Cardiac fibroblast (primary cell): ENCODE results near the gene EHMT1.

Experiments used
- DNase-seq, 2 donors: peaks; one replicate each; pipeline versions ENCODE4 v3.0.0 to v3.0.0-alpha.2; 2010; ENCODE audit warnings: low read depth in 2 of 2
- H3K4me3 ChIP-seq, 2 donors: replicated peaks in 1 of 2; 1 replicate in 1 of 2; 2 replicates in 1 of 2; pipeline ENCODE4 v1.5.1; 2011; ENCODE audit warnings: low read depth in 2 of 2, low read length in 2 of 2, mild to moderate bottlenecking in 2 of 2, moderate library complexity in 1 of 2
- TF ChIP-seq, protein P1 (sequence below): IDR thresholded peaks from one replicate; pipeline ENCODE4 v1.5.1; 2011; ENCODE audit warnings: low read depth, mild to moderate bottlenecking, low read length, inconsistent platforms

The EHMT1 gene

DNA sequence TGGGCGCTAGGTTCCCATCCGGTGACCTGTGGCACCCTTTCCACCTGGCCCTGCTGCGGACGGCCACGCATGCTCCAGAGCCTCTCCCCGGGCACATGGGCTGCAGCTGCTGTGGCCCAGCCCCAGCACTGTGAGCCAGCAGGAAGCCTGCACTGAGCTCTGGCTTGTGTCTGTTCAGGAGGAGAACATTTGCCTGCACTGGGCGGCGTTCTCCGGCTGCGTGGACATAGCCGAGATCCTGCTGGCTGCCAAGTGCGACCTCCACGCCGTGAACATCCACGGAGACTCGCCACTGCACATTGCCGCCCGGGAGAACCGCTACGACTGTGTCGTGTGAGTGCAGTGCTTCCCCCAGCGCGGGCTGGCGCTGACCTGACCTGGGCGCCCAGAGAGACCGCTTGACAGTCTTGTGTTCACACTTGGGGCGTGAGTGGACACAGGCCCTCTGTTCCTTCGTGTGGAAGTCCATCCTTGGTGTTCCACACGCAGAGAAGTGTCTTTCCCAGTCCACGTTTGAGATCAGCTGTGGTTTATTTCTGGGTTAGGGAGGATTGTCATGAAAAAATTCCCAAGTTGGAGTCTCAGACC, 192.6 kb downstream of the EHMT1 start:
- TF ChIP-seq, protein P1, sequence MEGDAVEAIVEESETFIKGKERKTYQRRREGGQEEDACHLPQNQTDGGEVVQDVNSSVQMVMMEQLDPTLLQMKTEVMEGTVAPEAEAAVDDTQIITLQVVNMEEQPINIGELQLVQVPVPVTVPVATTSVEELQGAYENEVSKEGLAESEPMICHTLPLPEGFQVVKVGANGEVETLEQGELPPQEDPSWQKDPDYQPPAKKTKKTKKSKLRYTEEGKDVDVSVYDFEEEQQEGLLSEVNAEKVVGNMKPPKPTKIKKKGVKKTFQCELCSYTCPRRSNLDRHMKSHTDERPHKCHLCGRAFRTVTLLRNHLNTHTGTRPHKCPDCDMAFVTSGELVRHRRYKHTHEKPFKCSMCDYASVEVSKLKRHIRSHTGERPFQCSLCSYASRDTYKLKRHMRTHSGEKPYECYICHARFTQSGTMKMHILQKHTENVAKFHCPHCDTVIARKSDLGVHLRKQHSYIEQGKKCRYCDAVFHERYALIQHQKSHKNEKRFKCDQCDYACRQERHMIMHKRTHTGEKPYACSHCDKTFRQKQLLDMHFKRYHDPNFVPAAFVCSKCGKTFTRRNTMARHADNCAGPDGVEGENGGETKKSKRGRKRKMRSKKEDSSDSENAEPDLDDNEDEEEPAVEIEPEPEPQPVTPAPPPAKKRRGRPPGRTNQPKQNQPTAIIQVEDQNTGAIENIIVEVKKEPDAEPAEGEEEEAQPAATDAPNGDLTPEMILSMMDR = no peak

GRCh38 chr9:137812356-137813023, 193.7 kb downstream of the EHMT1 start:
- TF ChIP-seq, protein P1 = no peak
- DNase-seq = no peak
- no peak overlapping the region for H3K4me3 ChIP-seq

More for the DNA sequence above, 192.6 kb downstream of the EHMT1 start:
- no peak for DNase-seq
- no peak overlapping the region for H3K4me3 ChIP-seq

DNA sequence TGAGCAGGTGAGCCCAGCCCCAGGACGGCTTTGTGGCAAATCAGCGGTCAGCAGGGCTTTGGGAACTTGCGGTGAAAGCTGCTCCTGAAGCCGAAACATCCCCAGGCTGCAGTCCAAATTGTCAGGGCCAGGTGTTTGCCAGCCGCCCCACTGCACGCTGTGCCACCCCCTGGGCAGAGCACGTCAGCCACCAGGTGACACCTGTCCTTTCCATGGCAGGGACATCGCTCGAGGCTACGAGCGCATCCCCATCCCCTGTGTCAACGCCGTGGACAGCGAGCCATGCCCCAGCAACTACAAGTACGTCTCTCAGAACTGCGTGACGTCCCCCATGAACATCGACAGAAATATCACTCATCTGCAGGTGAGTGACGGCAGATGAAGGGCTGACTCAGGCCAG, 194.4 kb downstream of the EHMT1 start:
- DNase-seq = no peak
- no peak overlapping the region for H3K4me3 ChIP-seq
- TF ChIP-seq, protein P1 = no peak

DNA sequence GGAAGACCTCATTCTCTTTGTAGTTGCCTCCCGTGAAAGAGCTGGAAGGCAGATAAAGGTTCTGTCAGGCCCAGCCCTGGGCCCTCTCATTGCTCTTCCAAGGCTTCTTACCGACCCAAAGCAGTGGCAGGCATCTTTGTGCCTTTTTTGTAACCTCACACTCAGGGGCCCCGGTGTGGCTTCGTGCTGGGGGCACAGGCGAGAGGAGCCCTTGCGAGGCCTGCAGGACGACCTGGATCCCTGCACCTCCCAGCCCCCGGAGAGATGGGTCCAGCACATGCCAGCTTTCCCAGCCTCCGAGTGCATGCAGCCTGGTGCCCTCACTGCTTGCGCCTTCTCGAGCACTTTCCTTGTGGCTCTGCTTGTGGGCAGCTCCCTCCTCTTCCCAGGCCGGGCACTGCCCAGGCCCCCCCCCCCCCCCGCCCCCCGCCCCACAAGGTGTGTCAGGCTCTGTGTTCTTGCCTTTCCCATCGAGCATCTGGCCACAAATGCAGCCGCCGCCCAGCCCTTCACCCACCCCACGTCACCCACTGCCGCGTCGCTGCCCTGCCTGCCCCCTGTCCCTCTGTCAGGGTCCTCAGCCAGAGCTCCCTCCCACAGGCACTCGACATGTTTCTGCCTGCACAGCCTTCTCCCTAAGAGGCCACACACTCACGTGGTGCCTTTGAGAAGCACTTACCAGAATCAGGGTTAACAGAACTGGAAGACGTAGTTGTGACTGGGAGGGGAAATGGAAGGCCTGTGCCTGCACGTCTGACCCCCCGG, 195.0 kb downstream of the EHMT1 start:
- TF ChIP-seq, protein P1 = no peak
- DNase-seq = no peak
- H3K4me3 ChIP-seq = no peak overlapping the region

GRCh38 chr9:137814436-137814835, 195.6 kb downstream of the EHMT1 start:
- H3K4me3 ChIP-seq = no peak overlapping the region
- TF ChIP-seq, protein P1 = no peak
- DNase-seq = no peak

DNA sequence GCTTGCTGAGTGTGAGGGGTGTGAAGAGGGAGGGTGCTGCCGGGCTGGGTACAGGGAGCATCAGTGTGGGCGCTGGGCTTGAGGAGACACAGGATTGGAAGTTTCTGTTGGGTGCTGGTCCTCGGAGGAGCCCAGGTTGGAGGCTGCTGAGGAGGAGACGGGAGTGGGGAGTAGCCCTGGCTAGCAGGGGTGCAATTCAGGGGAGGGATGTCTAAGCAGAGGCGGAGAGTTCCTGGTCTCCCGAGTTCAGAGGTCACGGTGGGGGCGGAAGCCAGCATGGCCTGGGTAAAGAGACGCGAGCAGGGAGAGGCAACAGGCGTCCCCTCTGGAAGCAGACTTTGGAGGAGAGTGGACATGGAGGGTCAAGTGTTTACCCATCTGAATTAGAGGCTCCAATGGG, 196.0 kb downstream of the EHMT1 start:
- no peak overlapping the region for H3K4me3 ChIP-seq
- no peak for DNase-seq
- TF ChIP-seq, protein P1 = no peak
